ENCODE data around the gene EMP2.

EMP2 gene

GRCh38 chr16:10552281-10552680, 28.1 kb downstream of the EMP2 start:
- H3K4me3 ChIP-seq (ENCODE audit: low read depth, low read length) = no peak overlapping the region
- DNase-seq (ENCODE audit: low read depth) = no peak
- TF ChIP-seq CTCF (conservative IDR thresholded peaks at IDR 0.05; ENCODE audit: low read depth, low read length) = no peak

GRCh38 chr16:10551881-10552280, 28.5 kb downstream of the EMP2 start:
- no peak for DNase-seq (ENCODE audit: low read depth)
- TF ChIP-seq CTCF (conservative IDR thresholded peaks at IDR 0.05; ENCODE audit: low read depth, low read length) = no peak
- no peak overlapping the region for H3K4me3 ChIP-seq (ENCODE audit: low read depth, low read length)

GRCh38 chr16:10548404-10548803, 32.0 kb downstream of the EMP2 start:
- DNase-seq (ENCODE audit: low read depth) = no peak
- no peak overlapping the region for H3K4me3 ChIP-seq (ENCODE audit: low read depth, low read length)
- no peak for TF ChIP-seq CTCF (conservative IDR thresholded peaks at IDR 0.05; ENCODE audit: low read depth, low read length)

GRCh38 chr16:10547708-10548107, 32.7 kb downstream of the EMP2 start:
- no peak for DNase-seq (ENCODE audit: low read depth)
- no peak for TF ChIP-seq CTCF (conservative IDR thresholded peaks at IDR 0.05; ENCODE audit: low read depth, low read length)
- H3K4me3 ChIP-seq (ENCODE audit: low read depth, low read length) = no peak overlapping the region

GRCh38 chr16:10543231-10543977, 37.0 kb downstream of the EMP2 start:
- TF ChIP-seq CTCF (conservative IDR thresholded peaks at IDR 0.05; ENCODE audit: low read depth, low read length) = no peak

GRCh38 chr16:10541366-10541765, 39.0 kb downstream of the EMP2 start:
- no peak for DNase-seq (ENCODE audit: low read depth)
- no peak for TF ChIP-seq CTCF (conservative IDR thresholded peaks at IDR 0.05; ENCODE audit: low read depth, low read length)
- no peak overlapping the region for H3K4me3 ChIP-seq (ENCODE audit: low read depth, low read length)

More at GRCh38 chr16:10543231-10543977, 37.0 kb downstream of the EMP2 start:
- H3K4me3 ChIP-seq (ENCODE audit: low read depth, low read length) = no peak overlapping the region
- DNase-seq (ENCODE audit: low read depth) = no peak

- H3K4me3 ChIP-seq (ENCODE audit: low read depth, low read length) = no peak overlapping the region
- TF ChIP-seq CTCF (conservative IDR thresholded peaks at IDR 0.05; ENCODE audit: low read depth, low read length) = no peak
- DNase-seq (ENCODE audit: low read depth) = no peak
These were observed 40.6 kb downstream of the EMP2 start for GRCh38 chr16:10539793-10540192.

Measured in choroid plexus epithelial cell (primary cell).